GM12874 (cell line): Measurements from ENCODE around the gene PCDHB16.
A peak's percentile ranks its signal among the peaks of the same experiment; 100 is the strongest.

Source experiments
- TF ChIP-seq, protein P1 (sequence below): IDR thresholded peaks from 2 replicates; pipeline ENCODE4 v1.5.1; 2011; ENCODE audit warnings: low read depth, mild to moderate bottlenecking, control low read depth, low read length, moderate library complexity; ENCODE audit not compliant: insufficient read depth

PCDHB16 gene

DNA sequence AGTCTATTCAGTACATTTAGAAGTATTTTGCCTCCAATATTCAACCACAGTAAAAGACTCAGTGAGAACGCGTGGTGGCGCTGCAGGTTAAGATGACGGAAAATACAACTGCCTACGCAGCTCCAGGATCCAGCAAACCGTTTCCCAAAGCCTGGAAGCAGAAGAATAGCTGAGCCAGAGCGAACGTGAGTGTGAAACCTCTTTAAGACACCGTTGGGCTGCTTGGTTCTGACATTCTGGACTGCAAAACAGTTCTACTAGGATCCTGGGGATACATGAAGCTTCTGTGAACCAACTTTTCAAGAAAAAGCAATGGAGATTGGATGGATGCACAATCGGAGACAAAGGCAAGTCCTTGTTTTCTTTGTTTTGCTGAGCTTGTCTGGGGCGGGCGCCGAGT lies at the start of gene PCDHB16:
TSS of gene PCDHB16 (plus strand) at position 140 of the 400 bp plus-strand sequence. CDS start at position 313, 173 bp downstream.
- TF ChIP-seq, protein P1, sequence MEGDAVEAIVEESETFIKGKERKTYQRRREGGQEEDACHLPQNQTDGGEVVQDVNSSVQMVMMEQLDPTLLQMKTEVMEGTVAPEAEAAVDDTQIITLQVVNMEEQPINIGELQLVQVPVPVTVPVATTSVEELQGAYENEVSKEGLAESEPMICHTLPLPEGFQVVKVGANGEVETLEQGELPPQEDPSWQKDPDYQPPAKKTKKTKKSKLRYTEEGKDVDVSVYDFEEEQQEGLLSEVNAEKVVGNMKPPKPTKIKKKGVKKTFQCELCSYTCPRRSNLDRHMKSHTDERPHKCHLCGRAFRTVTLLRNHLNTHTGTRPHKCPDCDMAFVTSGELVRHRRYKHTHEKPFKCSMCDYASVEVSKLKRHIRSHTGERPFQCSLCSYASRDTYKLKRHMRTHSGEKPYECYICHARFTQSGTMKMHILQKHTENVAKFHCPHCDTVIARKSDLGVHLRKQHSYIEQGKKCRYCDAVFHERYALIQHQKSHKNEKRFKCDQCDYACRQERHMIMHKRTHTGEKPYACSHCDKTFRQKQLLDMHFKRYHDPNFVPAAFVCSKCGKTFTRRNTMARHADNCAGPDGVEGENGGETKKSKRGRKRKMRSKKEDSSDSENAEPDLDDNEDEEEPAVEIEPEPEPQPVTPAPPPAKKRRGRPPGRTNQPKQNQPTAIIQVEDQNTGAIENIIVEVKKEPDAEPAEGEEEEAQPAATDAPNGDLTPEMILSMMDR = no peak; the same call in 1 of the 2 replicates

DNA sequence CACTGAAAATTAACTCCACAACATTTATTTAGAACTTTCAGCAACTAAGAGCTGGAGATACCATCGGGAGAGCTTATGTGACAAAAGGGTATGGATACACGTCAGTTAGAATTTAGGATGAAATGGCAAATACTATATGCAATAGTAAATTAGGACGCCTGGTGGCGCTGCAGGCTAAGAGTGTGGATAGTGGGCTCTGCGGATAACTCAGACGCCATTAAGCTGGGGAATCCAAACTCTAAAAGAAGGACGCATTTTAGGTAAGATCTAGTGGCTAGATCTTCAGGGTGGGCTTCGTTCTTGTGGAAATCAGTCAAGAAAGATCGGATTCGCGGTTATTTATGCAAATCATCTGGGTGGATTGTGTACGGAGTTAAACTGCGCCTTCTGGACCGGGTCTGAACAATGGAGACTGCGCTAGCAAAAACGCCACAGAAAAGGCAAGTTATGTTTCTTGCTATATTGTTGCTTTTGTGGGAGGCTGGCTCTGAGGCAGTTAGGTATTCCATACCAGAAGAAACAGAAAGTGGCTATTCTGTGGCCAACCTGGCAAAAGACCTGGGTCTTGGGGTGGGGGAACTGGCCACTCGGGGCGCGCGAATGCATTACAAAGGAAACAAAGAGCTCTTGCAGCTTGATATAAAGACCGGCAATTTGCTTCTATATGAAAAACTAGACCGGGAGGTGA lies 47.0 kb upstream of the PCDHB16 start, which contains the start of gene PCDHB5:
TSS of gene PCDHB5 (plus strand) at position 177 of the 688 bp plus-strand sequence. CDS start at position 406, 229 bp downstream.
- TF ChIP-seq, protein P1 = peak; percentile 9; the same call in 1 of the 2 replicates

DNA sequence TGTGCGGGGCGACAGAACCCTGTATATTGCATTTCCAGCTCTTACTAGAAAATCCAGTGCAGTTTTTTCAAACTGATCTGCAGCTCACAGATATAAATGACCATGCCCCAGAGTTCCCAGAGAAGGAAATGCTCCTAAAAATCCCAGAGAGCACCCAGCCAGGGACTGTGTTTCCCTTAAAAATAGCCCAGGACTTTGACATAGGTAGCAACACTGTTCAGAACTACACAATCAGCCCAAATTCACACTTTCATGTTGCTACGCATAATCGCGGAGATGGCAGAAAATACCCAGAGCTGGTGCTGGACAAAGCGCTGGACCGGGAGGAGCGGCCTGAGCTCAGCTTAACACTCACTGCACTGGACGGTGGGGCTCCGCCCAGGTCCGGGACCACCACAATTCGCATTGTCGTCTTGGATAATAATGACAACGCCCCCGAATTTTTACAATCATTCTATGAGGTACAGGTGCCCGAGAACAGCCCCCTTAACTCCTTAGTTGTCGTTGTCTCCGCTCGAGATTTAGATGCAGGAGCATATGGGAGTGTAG lies 46.4 kb upstream of the PCDHB16 start:
- TF ChIP-seq, protein P1 = no peak

DNA sequence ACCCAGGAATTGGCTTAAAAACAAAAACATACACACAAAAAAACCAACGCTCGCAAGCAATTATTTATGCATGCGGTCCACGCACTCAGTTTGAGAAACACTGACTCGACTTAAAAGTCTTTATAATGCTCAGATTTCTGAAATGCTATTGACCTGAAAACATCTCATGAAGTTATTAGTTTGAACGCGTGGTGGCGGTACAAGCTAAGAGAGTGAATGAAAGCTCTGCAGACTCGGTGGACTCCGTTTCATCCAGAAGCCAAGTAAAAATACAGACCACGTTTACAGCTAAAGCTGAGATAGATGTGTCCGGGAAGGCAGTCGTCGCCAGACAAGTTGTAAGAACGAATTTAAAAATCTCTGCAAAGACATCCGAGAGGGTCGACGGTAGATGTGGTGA lies 32.4 kb upstream of the PCDHB16 start, which contains the start of gene PCDHB6:
TSS of gene PCDHB6 (plus strand) at position 246 of the 400 bp plus-strand sequence. CDS start 201 bp downstream, outside the sequence.
- TF ChIP-seq, protein P1 = no peak

DNA sequence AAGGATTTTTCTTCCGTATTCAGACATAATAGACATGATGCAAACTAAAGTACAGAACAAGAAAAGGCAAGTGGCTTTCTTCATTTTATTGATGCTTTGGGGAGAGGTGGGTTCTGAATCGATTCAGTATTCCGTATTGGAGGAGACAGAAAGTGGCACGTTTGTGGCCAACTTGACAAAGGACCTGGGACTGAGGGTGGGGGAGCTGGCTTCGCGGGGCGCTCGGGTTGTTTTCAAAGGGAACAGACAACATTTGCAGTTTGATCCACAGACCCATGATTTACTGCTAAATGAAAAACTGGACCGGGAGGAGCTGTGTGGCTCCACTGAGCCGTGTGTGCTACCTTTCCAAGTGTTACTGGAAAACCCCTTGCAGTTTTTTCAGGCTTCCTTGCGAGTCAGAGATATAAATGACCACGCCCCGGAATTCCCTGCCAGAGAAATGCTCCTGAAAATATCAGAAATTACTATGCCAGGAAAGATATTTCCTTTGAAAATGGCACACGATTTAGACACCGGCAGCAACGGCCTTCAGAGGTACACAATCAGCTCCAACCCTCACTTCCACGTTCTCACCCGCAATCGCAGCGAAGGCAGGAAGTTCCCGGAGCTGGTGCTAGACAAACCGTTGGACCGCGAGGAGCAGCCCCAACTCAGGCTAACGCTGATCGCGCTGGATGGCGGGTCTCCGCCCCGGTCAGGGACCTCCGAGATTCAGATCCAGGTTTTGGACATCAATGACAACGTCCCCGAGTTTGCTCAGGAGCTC lies 31.8 kb upstream of the PCDHB16 start:
- TF ChIP-seq, protein P1 = no peak

DNA sequence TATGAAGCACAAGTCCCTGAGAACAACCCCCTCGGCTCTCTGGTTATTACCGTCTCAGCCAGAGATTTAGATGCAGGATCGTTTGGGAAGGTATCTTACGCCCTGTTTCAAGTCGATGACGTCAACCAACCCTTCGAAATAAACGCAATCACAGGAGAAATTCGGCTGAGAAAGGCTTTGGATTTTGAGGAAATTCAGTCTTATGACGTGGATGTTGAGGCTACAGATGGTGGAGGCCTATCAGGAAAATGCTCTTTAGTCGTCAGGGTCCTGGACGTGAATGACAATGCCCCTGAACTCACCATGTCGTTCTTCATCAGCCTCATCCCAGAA lies 31.2 kb upstream of the PCDHB16 start:
- TF ChIP-seq, protein P1 = no peak
